A673 (cell line): ENCODE results near the gene CARF.
"Not testable (repeated sequence)": the region's sequence is repeated elsewhere in the genome, so short reads cannot be mapped to it uniquely, and the experiment has no call there.

Experiments
- EZH2 ChIP-seq: fragments of 200-600 bp; sonication (generic); IDR thresholded peaks from 2 replicates; pipeline ENCODE4 v1.6.1; 2017; ENCODE audit warnings: borderline replicate concordance, low read depth, mild to moderate bottlenecking, mixed read lengths, antibody characterized with exemption, low read length; ENCODE audit not compliant: poor library complexity, severe bottlenecking
- TF ChIP-seq, protein P1 (sequence below): fragments of 300-800, 200-600 bp; sonication (generic); conservative IDR thresholded peaks from 2 replicates; pipeline ENCODE4 v1.5.1; 2017; ENCODE audit warnings: low read depth, mild to moderate bottlenecking, antibody characterized with exemption, low read length, moderate library complexity, mixed read lengths

DNA sequence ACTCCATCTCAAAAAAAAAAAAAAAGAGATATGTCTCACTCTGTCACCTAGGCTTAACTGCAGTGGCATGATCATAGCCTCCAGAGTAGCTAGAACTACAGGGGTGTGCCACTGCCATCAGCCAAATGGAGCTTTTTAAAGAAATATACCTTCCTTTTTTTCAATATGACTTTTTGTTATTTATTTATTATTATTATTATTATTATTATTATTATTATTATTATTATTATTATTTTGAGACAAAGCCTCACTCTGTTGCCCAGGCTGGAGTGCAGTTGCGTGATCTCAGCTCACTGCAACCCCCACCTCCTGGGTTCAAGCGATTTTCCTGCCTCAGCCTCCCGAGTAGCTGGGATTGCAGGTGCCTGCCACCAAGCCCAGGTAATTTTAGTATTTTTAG, 37.3 kb downstream of the CARF start:
- TF ChIP-seq, protein P1, sequence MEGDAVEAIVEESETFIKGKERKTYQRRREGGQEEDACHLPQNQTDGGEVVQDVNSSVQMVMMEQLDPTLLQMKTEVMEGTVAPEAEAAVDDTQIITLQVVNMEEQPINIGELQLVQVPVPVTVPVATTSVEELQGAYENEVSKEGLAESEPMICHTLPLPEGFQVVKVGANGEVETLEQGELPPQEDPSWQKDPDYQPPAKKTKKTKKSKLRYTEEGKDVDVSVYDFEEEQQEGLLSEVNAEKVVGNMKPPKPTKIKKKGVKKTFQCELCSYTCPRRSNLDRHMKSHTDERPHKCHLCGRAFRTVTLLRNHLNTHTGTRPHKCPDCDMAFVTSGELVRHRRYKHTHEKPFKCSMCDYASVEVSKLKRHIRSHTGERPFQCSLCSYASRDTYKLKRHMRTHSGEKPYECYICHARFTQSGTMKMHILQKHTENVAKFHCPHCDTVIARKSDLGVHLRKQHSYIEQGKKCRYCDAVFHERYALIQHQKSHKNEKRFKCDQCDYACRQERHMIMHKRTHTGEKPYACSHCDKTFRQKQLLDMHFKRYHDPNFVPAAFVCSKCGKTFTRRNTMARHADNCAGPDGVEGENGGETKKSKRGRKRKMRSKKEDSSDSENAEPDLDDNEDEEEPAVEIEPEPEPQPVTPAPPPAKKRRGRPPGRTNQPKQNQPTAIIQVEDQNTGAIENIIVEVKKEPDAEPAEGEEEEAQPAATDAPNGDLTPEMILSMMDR = not testable (repeated sequence)
- not testable (repeated sequence) for TF ChIP-seq EZH2
